SK-N-SH treated with all-trans-retinoic acid at 6 μM for 48 hours (cell line): ENCODE data around the gene EML6.

Source experiments
- ATAC-seq: fragments of 200-7000 bp; cut with Tn5 transposase; 3 replicates; pipeline ENCODE4 v1.9.1; 2020; ENCODE audit warnings: mild to moderate bottlenecking, moderate library complexity
- ARNTL ChIP-seq: fragments of 450-650 bp; formaldehyde crosslinking; IDR thresholded peaks from 2 replicates; pipeline ENCODE4 v1.5.0; 2020; ENCODE audit warnings: low read depth, mild to moderate bottlenecking, moderate library complexity, borderline replicate concordance
- BACH2 ChIP-seq: fragments of 250-450 bp; sonication (Bioruptor Pico); IDR thresholded peaks from 2 replicates; pipeline ENCODE4 v1.9.0; 2021; ENCODE audit warnings: mild to moderate bottlenecking, borderline replicate concordance
- CSDC2 ChIP-seq: fragments of 250-450 bp; sonication (Bioruptor Pico); IDR thresholded peaks from 2 replicates; pipeline ENCODE4 v1.5.0; 2020; ENCODE audit warnings: mild to moderate bottlenecking, moderate library complexity
- ESRRG ChIP-seq: fragments of 250-450 bp; sonication (Bioruptor Pico); IDR thresholded peaks from 2 replicates; pipeline ENCODE4 v1.6.1; 2021; ENCODE audit warnings: mild to moderate bottlenecking
- GLIS3 ChIP-seq: fragments of 250-450 bp; sonication (Bioruptor Pico); IDR thresholded peaks from 2 replicates; pipeline ENCODE4 v1.5.0; 2020; ENCODE audit warnings: mild to moderate bottlenecking, moderate library complexity
- ISL1 ChIP-seq: fragments of 250-450 bp; sonication (Bioruptor Pico); IDR thresholded peaks from 2 replicates; pipeline ENCODE4 v2.1.2; 2022; ENCODE audit warnings: mild to moderate bottlenecking, moderate library complexity
- OSR1 ChIP-seq: fragments of 250-450 bp; sonication (Bioruptor Pico); IDR thresholded peaks from 2 replicates; pipeline ENCODE4 v1.8.0; 2022; ENCODE audit warnings: moderate library complexity, mild to moderate bottlenecking, inconsistent platforms
- PPARA ChIP-seq: fragments of 250-450 bp; sonication (Bioruptor Pico); IDR thresholded peaks from 2 replicates; pipeline ENCODE4 v1.5.0; 2020; ENCODE audit warnings: mild to moderate bottlenecking, borderline replicate concordance
- RARB ChIP-seq: fragments of 250-450 bp; sonication (Bioruptor Pico); IDR thresholded peaks from 2 replicates; pipeline ENCODE4 v1.8.0; 2021; ENCODE audit warnings: mild to moderate bottlenecking, moderate library complexity
- SNAI2 ChIP-seq: fragments of 250-450 bp; sonication (Bioruptor Pico); IDR thresholded peaks from 2 replicates; pipeline ENCODE4 v1.5.0; 2020; ENCODE audit warnings: mild to moderate bottlenecking, moderate library complexity
- TCF4 ChIP-seq: fragments of 250-450 bp; sonication (Bioruptor Pico); IDR thresholded peaks from 2 replicates; pipeline ENCODE4 v1.8.0; 2021; ENCODE audit warnings: mild to moderate bottlenecking, moderate library complexity, borderline replicate concordance
- TOX ChIP-seq: fragments of 250-450 bp; sonication (Bioruptor Pico); IDR thresholded peaks from 2 replicates; pipeline ENCODE4 v1.8.0; 2021; ENCODE audit warnings: mild to moderate bottlenecking, moderate library complexity, borderline replicate concordance
- ZC3H10 ChIP-seq: fragments of 250-450 bp; sonication (Bioruptor Pico); IDR thresholded peaks from 2 replicates; pipeline ENCODE4 v1.5.1; 2021; ENCODE audit warnings: mild to moderate bottlenecking, moderate library complexity
- ZFP3 ChIP-seq: fragments of 250-450 bp; sonication (Bioruptor Pico); IDR thresholded peaks from 2 replicates; pipeline ENCODE4 v1.5.0; 2020; ENCODE audit warnings: mild to moderate bottlenecking, moderate library complexity
- ZFP30 ChIP-seq: fragments of 450-650 bp; formaldehyde crosslinking; IDR thresholded peaks from 2 replicates; pipeline ENCODE4 v1.5.0; 2022; ENCODE audit warnings: mild to moderate bottlenecking, moderate library complexity
- ZNF565 ChIP-seq: fragments of 450-650 bp; formaldehyde crosslinking; conservative IDR thresholded peaks from 2 replicates; pipeline ENCODE4 v1.5.0; 2020; ENCODE audit warnings: low read depth, mild to moderate bottlenecking, moderate library complexity
- ZNF70 ChIP-seq: fragments of 450-650 bp; formaldehyde crosslinking; IDR thresholded peaks from 2 replicates; pipeline ENCODE4 v1.5.0; 2020; ENCODE audit warnings: mild to moderate bottlenecking, moderate library complexity
- ZNF8 ChIP-seq: fragments of 450-650 bp; formaldehyde crosslinking; IDR thresholded peaks from 2 replicates; pipeline ENCODE4 v1.5.0; 2020; ENCODE audit warnings: mild to moderate bottlenecking, moderate library complexity
- TF ChIP-seq, protein P1 (sequence below): fragments of 250-450 bp; sonication (Bioruptor Pico); IDR thresholded peaks from 2 replicates; pipeline ENCODE4 v1.8.0; 2021; ENCODE audit warnings: low read depth, mild to moderate bottlenecking, moderate library complexity, borderline replicate concordance
- TF ChIP-seq, protein P2 (sequence below): fragments of 250-450 bp; sonication (Bioruptor Pico); IDR thresholded peaks from 2 replicates; pipeline ENCODE4 v1.5.0; 2020; ENCODE audit warnings: mild to moderate bottlenecking, moderate library complexity
- TF ChIP-seq, protein P3 (sequence below): fragments of 250-450 bp; sonication (Bioruptor Pico); IDR thresholded peaks from 2 replicates; pipeline ENCODE4 v1.8.0; 2020; ENCODE audit warnings: mild to moderate bottlenecking, moderate library complexity, borderline replicate concordance
- TF ChIP-seq, protein P4 (sequence below): fragments of 250-450 bp; sonication (Bioruptor Pico); IDR thresholded peaks from 2 replicates; pipeline ENCODE4 v1.5.1; 2020; ENCODE audit warnings: low read depth, mild to moderate bottlenecking, moderate library complexity

Gene EML6

DNA sequence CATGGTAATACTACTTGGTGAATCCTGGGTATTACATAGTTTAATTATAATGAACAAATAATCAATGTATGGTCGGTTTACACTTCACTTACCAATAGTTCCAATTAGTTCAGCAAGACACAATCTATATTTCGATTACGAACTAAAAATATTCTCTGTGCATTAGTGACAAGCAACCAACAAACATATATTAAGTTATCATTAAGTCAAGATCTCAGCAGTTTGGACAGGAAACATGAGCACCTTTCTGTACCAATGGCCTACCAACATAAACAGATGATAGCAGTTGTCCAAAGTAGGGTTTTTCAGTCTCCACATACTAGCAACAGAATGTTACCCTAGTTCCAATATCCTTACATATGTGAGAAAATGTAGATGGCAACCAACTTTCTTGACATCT is 294.0 kb downstream of the EML6 start:
- no peak for ATAC-seq
- no peak for TF ChIP-seq ARNTL (CRISPR knock-in tag)
- TF ChIP-seq, all 23 proteins: peak for 0

DNA sequence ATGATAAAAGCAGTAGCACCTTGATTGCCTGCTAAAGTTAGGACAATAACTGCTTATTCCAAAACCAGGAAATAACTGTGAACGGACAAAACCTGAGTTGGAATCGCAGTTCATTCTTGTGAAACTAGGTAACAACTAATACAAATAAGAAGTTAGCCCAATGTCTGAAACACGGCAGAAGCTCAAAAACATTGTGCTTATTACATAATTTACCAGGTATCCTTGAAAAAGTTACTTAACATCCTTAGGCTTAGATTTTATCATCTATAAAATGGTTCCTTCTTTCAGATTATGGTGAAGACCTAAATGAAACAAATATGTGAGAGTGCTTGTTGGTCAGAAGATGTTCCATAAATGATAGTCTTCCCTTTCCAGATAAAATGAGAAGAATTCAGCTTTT is 294.4 kb downstream of the EML6 start:
- no peak for ATAC-seq
- TF ChIP-seq ZFP3 (CRISPR knock-in tag): no peak
- TF ChIP-seq, protein P1, sequence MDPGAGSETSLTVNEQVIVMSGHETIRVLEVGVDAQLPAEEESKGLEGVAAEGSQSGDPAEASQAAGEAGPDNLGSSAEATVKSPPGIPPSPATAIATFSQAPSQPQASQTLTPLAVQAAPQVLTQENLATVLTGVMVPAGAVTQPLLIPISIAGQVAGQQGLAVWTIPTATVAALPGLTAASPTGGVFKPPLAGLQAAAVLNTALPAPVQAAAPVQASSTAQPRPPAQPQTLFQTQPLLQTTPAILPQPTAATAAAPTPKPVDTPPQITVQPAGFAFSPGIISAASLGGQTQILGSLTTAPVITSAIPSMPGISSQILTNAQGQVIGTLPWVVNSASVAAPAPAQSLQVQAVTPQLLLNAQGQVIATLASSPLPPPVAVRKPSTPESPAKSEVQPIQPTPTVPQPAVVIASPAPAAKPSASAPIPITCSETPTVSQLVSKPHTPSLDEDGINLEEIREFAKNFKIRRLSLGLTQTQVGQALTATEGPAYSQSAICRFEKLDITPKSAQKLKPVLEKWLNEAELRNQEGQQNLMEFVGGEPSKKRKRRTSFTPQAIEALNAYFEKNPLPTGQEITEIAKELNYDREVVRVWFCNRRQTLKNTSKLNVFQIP: no peak
- TF ChIP-seq OSR1: no peak
- no peak for TF ChIP-seq ZC3H10
- TF ChIP-seq, protein P2, sequence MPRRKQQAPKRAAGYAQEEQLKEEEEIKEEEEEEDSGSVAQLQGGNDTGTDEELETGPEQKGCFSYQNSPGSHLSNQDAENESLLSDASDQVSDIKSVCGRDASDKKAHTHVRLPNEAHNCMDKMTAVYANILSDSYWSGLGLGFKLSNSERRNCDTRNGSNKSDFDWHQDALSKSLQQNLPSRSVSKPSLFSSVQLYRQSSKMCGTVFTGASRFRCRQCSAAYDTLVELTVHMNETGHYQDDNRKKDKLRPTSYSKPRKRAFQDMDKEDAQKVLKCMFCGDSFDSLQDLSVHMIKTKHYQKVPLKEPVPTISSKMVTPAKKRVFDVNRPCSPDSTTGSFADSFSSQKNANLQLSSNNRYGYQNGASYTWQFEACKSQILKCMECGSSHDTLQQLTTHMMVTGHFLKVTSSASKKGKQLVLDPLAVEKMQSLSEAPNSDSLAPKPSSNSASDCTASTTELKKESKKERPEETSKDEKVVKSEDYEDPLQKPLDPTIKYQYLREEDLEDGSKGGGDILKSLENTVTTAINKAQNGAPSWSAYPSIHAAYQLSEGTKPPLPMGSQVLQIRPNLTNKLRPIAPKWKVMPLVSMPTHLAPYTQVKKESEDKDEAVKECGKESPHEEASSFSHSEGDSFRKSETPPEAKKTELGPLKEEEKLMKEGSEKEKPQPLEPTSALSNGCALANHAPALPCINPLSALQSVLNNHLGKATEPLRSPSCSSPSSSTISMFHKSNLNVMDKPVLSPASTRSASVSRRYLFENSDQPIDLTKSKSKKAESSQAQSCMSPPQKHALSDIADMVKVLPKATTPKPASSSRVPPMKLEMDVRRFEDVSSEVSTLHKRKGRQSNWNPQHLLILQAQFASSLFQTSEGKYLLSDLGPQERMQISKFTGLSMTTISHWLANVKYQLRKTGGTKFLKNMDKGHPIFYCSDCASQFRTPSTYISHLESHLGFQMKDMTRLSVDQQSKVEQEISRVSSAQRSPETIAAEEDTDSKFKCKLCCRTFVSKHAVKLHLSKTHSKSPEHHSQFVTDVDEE (CRISPR knock-in tag): no peak
- no peak for TF ChIP-seq ESRRG (CRISPR knock-in tag)
- no peak for TF ChIP-seq ZNF565 (CRISPR knock-in tag)
- no peak for TF ChIP-seq ARNTL (CRISPR knock-in tag)
- no peak for TF ChIP-seq GLIS3 (CRISPR knock-in tag)
- no peak for TF ChIP-seq PPARA (CRISPR knock-in tag)
- no peak for TF ChIP-seq ISL1 (CRISPR knock-in tag)
- TF ChIP-seq RARB (CRISPR knock-in tag): no peak
- no peak for TF ChIP-seq ZNF8 (CRISPR knock-in tag)
- TF ChIP-seq, protein P3, sequence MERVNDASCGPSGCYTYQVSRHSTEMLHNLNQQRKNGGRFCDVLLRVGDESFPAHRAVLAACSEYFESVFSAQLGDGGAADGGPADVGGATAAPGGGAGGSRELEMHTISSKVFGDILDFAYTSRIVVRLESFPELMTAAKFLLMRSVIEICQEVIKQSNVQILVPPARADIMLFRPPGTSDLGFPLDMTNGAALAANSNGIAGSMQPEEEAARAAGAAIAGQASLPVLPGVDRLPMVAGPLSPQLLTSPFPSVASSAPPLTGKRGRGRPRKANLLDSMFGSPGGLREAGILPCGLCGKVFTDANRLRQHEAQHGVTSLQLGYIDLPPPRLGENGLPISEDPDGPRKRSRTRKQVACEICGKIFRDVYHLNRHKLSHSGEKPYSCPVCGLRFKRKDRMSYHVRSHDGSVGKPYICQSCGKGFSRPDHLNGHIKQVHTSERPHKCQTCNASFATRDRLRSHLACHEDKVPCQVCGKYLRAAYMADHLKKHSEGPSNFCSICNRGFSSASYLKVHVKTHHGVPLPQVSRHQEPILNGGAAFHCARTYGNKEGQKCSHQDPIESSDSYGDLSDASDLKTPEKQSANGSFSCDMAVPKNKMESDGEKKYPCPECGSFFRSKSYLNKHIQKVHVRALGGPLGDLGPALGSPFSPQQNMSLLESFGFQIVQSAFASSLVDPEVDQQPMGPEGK (CRISPR knock-in tag): no peak
- no peak for TF ChIP-seq TOX

DNA sequence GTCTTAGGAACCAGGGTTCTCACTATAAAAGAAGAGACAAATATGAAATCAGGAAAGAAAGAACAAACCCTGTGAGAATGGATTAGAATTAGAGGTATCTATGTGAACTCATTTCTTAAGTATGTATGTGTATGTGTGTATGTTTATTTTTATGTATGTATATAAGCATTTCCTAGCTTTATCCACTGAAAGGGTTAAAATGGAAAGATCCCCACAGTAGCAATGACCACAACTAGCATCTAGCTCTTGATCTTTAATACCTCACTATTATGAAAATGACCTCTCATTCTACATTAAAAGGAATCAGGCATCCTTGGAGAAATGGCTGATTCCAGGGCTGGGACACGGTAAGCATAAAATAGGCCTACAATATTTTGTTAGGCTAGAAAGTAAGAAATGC is 295.2 kb downstream of the EML6 start:
- no peak for ATAC-seq
- TF ChIP-seq, protein P2 (CRISPR knock-in tag): no peak
- TF ChIP-seq OSR1 (no peak), TCF4 (CRISPR knock-in tag) (no peak), ZNF565 (CRISPR knock-in tag) (no peak), ARNTL (CRISPR knock-in tag) (no peak), ZC3H10 (no peak), GLIS3 (CRISPR knock-in tag) (no peak), RARB (CRISPR knock-in tag) (no peak), ZFP3 (CRISPR knock-in tag) (no peak), SNAI2 (no peak), TOX (no peak), ZFP30 (CRISPR knock-in tag) (no peak), ESRRG (CRISPR knock-in tag) (no peak), CSDC2 (CRISPR knock-in tag) (no peak), BACH2 (CRISPR knock-in tag) (no peak), PPARA (CRISPR knock-in tag) (no peak), ZNF70 (no peak)
- TF ChIP-seq, protein P4, sequence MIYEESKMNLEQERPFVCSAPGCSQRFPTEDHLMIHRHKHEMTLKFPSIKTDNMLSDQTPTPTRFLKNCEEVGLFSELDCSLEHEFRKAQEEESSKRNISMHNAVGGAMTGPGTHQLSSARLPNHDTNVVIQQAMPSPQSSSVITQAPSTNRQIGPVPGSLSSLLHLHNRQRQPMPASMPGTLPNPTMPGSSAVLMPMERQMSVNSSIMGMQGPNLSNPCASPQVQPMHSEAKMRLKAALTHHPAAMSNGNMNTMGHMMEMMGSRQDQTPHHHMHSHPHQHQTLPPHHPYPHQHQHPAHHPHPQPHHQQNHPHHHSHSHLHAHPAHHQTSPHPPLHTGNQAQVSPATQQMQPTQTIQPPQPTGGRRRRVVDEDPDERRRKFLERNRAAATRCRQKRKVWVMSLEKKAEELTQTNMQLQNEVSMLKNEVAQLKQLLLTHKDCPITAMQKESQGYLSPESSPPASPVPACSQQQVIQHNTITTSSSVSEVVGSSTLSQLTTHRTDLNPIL (CRISPR knock-in tag): no peak
- TF ChIP-seq, protein P1: no peak
